HG02884 (cell line): ENCODE measurements around the gene BICRA.
"Not testable (repeated sequence)": the region's sequence is repeated elsewhere in the genome, so short reads cannot be mapped to it uniquely, and the experiment has no call there.

ENCODE experiments used
- ATAC-seq: cut with Tn5 transposase; IDR thresholded peaks from one replicate; pipeline ENCODE4 v1.9.1; 2021; ENCODE audit warnings: mild to moderate bottlenecking, moderate library complexity; ENCODE audit not compliant: unreplicated experiment

BICRA gene

DNA sequence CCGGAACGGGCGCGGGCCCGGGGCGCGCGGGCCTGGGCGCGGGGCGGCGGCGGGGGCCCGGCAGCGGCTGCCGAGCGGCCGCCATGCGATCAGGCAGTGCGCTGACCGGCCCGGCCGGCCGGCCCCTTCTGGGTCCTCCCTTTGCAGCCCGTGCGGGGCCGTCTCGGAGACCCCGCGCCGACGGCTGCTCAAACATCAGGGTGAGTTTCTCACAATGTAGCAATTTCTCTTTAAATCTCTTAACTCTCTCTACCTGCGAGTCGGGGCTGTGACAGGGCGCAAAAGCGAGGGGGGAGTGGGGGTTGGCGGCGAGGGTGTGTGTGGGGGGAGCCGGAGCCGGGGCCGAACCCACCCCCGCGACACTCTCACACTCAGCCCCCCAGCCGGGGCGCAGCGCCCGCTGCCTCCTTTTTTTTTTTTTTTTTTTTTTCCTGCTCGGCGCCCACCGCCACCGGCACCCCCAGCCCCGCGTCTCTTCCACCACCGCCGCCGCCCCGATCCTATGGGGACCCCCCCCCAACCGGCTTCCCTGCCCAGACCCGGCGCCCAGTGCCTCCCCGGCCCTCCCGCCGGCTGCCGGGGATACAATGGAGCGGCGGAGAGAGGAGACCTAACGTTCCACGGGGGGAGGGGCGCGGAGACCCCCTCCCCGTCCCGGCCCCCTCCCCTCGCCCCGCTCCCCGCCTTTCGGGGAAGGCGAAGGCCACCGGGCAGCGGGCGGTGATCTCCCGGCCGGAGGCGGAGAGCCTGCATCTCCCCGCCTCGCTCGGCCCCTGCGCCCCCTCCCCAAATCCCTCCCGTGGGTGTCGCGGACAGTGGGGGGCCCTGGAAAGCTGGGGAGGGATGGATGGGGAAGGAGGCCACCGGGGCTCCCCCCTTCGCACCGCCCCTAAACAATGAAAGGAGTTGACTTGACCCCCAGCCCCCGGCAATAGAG is at the start of gene BICRA:
Gene BICRA (plus strand): TSS at position 166 of the 937 bp plus-strand sequence. CDS start 64,441 bp downstream, outside the sequence.
- ATAC-seq = peak; percentile 37

DNA sequence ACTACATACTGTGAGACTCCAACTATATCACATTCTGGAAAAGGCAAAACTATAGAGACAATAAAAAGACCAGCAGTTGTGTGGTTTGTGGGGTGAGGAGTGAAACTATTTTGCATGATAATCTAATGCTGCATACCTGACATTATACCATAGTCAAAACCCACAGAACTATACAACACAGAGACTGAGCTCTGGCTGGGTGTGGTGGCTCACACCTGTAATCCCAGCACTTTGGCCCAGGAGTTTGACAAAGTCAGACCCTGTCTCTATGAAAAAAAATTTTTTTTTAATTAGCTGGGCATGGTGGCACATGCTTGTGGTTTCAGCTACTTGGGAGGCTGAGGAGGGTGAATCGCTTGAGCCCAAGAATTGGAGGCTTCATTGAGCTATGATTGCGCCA is 47.9 kb upstream of the BICRA start:
- no peak for ATAC-seq

DNA sequence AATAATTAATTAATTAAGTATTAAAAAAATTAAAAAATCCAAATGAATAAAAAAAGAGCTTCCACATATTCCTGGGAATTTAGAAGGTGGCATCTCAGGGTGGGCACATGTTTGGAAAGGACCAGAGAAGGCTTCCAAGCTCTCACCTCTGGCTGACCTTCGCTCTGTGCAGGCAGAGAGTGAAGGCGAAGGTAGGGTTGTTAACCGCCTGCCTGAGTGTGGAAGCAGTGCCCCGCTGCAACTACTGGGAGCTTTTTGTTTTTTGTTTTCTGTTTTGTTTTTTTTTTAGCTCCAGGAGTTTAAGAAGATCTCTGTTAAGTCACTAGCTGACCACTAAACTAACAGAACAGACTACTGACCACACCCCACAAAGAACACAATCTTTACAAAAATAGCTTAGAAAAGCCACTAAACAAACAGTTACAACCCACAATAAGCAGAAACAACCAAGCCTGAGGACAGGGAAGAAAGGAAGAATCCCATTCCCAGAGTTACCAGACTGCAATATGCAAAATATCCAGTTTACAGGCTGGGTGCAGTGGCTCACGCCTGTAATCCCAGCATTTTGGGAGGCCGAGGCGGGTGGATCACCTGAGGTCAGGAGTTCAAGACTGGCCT is 47.4 kb upstream of the BICRA start:
- no peak for ATAC-seq

DNA sequence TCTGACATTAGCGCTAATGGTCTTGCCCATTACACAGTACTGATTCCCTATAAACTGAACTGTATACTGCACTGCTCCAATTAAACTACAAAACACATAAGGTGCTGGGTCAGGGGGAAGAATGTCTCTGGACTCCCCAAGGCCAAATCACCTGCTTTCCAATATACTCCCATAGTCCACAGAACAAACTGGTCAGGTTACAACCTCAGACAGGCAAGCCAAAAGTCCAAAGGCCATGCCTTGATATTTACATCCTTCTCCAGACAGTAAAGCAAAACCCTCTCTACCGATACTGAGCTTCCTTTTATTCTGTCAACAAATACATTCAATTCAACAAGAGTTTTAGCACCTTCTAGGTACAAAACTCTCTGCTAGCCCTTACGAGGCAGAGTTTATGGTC is 44.9 kb upstream of the BICRA start:
- no peak for ATAC-seq

DNA sequence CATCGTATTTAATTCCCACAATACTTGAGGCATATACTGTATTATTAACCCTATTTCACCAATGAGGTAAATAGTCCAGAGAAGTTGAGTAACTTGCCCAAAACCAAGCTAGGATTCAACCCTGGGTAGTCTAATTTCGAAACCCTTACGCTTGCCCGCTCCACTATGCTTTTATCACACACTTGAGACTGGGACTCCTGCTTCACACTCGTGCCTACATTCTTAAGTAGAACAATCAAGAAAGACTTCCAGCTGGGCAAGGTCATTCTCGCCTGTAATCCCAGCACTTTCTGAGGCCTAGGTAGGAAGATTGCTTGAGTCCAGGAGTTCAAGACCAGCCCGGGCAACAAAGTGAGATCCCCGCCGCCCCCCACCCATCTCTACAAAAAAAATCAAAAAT is 39.6 kb upstream of the BICRA start:
- ATAC-seq = no peak

DNA sequence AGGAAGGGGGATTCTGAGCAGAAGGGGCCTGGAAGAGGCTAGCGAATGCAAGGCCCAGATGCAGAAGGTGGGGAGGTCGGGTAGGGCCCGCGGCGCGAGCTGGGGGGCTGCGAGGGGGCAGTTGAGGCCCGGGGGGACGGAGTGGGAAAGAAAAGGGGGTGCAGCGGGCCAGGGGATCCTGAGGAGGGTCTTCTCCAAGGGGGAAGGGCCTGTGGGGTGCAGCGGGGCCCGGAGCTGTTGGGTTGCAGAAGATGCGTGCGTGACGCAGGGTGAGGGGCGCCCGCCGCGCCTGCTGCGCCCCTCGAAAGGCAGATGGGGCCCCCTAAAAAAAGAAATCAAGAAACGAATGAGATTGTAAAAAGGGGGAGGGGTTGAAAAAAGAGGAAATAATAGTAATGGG is 36.3 kb upstream of the BICRA start:
- ATAC-seq = no peak

DNA sequence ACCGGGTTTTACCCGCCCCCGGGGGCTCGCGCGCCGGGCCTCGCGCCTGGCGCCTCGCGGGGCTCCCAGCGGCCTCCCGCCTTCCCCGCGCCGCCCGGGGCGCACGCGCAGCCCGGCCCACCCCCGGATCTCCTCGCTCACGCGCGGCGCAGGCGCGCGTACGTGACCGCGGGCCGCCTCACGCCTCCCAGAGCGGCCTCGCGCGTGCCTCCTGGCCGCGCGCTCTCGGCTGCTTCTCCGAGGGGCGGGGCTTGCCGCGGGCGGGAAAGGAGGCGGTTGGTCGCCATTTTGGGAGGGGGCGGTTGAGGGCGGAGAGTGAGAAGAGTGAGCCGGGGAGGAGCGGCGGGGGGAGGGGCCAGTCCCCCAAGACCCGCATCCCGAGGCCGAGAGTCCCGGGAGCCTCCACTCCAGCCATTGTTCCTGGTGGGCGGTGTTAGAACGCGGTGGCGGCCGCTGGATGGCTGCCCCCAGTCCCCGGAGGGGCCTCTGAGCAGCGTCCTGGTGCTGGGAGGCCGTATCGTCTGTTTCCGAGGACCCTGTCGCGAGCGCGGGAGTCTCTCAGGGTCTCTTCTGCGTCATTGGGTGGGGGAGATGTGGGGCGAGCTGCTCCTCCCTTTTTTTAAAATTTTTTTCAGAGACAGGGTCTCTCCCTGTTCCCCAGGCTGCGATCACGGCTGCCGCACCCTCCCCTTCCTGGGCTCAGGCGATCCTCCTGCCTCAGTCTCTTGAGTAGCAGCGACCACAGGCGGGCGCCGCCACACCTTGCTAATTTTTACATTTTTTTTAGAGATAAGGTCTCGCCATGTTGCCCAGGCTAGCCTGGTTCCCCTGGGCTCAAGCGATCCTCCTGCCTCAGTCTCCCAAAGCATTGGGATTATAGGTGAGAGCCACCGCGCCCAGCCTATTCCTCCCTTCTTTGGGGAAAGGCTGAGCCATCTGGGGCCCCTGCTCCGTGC is 35.6 kb upstream of the BICRA start, which contains the start of gene ZNF541:
Gene ZNF541 (minus strand): TSS at position 78 of the 956 bp plus-strand sequence. CDS start 17,292 bp downstream, outside the sequence.
- no peak for ATAC-seq

DNA sequence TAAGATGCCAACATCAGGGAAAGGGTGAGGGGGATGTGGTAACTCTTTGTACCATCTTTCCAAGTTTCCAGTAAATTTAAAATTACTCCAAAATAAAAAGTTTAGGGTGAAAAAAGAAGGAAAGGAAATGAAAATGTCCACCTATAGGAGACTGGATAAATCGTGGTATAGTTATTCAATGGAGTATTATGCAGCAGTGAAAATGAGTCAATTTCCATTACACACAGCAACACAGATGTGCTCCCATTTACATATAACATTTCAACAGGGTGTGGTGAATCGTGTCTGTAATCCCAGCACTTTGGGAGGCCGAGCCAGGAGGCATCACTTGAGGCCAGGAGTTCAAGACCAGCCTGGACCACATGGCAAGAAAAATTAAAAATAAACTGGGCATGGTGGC is 28.5 kb upstream of the BICRA start:
- ATAC-seq = no peak

DNA sequence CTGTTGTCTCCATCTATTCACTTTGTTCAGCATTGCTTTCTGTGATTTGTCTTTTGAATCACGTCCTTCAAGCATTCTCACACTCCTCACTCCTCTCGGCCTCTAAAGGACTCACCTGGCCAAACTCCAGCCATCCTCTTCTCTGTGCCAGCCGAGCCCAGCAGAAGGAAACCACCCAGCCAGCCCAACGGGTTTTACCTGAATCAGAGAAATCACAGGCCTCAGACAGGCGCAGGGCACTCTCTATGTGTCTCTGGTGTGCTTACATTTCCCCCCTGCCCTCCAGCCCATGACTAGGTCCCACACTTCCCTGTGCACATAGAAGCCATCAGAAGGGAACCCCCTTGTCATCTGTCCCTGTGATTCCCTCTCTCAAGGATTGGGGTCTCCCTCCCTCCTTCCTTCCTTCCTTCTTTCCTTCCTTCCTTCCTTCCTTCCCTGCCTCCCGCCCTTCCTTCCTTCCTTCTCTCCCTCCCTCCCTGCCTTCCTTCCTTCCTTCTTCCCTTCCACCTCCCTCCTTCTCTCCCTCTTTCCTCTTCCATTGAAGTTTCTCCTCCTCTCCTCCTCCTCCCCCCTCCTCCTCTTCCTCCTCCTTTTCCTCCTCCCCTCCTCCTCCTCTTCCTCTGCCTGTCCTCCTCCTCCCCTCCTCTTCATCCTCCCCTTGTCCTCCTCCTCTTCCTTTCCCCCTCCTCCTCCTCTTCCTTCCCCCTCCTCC is 27.2 kb upstream of the BICRA start:
- no peak for ATAC-seq

DNA sequence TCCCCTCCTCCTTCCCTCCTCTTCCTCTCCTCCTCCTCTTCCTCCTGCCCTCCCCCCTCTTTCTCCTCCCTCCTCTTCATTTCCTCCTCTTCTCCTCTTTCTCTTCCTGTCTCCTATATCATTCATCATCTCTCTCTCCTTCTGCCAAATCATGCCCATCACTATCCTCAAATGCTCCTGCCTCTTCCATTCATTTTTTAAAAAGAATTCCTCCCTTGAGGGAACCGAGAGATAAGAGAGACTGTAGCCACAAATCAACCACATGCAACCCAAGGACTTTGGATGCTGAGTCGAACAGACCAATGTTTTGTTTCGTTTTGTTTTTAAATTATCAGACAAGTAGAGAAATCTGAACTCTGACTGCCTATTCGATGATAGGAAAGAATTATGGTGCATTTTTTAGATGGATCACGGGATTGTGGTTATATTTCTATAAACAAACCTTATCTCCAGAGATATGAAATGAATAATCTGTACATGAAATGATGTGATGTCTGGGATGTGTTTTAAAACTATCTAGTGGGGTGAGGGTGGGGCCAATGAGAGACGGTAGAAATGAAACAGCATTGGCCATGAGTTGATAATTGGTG is 26.5 kb upstream of the BICRA start:
- ATAC-seq = no peak

DNA sequence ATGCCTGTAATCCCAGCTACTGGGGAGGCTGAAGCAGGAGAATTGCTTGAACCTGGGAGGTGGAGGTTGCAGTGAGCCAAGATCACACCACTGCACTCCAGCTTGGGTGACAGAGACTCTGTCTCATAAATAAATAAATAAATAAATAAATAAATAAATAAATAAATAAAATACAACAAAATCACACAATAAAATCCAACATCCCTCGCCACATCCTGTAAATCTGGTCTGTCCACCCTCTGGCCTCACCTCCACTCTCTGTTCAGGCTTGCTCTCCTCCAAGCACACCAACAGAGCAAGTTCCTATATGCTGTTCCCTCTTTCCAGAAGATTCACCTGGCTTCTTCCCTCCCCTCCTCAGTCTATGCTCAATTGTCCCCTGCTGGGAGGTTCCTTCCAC is 25.8 kb upstream of the BICRA start:
- not testable (repeated sequence) for ATAC-seq

DNA sequence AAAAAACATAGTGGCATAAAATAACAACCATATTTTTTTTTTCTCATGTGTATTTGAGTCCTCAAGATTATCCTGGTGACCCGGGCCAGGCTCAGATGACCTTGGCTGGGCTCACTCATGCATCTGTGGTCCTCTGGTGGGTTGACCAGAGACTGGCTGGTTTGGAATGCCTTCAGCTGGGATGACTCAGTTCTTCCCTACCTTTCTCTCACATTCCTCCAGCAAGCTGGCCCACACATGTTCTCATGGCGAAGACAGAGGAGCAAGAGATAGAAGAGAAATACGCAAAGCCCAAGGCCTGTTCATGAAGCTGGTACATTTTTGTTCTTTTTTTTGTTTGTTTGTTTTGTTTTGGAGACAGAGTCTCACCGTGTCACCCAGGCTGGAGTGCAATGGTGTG is 21.6 kb upstream of the BICRA start:
- ATAC-seq = no peak

DNA sequence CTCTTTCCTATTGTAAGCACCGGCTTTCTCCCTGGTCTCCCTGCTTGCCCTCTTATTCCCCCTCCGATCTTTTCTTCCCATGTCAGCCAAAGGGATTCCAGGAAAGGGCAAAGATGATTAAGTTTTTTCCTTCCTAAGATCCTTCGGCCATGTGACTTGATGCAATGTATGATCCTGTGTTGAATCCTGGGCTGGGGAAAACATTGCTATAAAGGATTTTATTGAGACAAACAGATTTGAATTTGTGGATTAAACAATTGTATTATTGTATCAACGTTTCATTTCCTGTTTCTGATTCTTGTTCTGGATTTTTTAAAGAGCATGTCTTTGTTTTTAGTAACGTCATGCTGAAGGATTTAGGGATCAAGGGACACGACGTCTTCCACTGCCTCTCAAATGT is 19.1 kb upstream of the BICRA start:
- no peak for ATAC-seq

DNA sequence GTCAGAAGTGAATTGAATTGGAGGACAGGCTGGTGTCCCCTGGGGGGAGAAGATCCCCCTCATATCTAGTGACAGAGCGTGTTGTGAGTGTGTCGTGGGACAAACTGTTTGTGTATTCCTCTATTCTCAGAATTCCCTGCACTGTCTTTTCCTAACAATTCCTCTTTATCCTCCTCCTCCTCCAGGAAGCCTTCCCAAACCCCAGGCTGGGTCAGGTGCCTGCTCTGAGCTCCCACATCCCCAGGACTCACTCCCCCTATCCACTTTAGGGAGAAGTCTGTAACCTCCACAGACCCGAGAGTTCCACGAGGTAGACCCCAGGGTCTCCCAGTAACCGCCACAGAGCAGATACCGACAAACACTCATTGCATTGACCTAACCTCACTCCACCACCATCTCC is 15.1 kb upstream of the BICRA start:
- ATAC-seq = no peak

DNA sequence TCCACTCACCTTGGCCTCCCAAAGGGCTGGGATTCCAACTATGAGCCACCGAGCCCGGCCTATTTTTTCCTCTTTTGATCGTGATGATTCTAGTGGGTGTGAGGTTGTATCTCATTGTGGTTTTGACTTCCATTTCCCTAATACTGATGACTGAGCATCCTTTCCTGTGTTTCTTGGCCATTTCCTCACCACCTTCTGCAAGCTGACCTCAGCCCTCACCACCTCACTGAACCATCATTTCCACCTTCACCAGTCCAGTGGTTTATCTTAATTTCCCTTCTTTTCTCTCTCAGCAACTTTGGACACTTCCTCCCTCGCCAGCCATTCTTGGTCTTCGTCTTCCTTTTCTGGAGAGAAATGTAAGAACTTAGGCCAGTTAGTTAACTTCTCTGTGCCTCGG is 13.0 kb upstream of the BICRA start:
- no peak for ATAC-seq

DNA sequence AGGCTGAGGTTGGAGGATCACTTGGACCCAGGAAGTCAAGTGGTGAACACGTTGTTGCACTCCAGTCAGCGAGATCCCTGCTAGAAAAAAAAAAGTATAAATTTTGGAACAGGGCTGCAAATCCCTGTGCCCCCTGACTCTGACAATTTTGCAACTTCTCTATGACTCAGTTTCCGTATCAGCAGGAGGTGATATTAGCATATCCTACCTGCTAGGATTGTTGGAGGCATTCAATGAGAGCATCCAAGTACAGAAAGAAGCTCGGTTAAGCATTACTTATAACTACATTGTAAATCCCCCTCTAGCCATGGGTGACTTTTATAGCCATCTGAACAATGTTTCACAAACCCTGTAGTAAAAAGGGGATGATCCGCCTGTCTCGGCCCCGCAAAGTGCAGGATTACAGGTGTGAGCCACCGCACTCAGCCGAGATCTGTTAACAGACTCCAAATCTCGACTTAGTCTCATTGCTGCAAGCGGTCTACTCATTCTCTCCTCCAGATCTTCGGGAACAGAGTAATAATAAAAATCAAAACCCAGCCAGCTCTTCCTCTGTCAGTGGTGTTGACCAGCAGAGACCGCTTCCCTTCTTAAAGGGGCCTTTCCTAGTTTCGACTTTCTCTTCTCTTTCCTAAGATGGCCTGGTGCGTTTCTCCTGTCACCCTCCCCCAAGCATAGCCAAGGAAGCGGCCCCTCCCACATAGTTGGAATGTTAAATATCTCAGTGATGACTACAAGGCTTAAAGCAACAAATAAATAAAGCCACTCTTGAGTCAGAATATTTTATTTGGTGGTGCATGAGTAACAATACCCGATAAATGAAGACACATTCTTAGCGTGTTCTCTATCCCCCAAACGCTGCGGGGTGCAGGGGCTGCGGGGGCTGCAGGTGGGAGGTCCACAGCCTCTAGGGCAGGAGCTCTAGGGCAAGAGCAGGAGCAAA is 10.3 kb upstream of the BICRA start:
- ATAC-seq = no peak

DNA sequence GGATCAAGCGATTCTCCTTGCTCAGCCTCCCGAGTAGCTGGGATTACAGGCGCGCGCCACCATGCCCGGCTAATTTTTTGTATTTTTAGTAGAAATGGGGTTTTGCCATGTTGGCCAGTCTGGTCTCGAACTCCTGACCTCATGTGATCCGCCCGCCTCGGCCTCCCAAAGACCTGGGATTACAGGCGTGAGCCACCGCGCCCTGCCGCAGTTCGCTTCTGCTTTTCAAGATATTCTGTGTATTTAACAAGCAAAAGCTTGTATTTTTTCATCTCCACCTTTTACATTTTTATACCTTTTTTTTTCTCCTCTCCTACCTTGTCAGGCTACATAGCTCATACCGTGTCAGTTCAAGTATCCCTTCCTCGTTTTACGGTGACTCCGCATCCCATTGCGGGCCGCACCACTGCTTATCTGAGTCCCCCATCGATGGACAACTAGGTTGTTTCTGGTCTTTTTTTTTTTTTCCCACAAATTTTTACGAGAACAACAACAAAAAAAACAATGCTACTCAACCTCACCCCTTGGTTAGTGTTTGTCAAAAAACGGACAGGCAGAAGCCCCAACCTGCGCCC is 9.2 kb upstream of the BICRA start:
- ATAC-seq = not testable (repeated sequence)
